ENCODE results near the gene HSPA14.
A peak's percentile ranks its signal among the peaks of the same experiment; 100 is the strongest.

HSPA14 gene

DNA sequence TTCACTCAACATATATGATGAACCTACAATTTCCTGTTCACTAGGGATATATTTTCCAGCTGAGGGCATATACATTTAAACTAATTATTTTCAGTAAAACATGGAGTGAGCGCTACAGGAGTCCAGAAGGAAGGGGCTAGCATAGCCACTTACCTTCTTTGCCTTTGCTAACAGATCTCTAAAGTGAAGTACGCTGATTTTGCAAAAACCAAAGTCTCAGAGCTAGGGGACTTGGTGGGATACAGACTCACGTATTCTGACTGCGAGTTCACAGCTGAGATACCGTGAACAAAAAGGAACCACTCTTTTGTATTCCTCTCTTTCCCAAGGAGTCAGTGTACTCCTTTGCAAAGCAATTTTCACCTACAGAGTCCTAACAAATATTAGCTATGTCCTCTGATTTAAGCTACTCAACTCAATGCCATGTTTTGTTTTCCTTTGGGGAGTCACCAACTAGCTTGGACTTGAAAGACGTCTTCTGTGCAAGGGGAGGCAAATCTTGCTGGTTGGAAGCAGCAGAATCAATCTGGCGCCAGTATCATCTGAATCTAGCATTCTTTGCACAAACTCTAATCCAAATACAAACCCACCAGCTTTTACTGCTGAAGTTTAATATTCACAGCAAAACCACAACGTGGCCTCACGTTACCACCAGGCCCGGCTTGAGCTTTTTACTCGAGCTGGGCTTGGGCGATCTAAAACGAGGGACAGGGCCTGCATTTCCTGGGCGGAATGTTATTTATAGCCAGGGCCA lies 926 bp upstream of the HSPA14 start:
- 41% methylated on average over 10 of the region's 14 CpGs for WGBS (ENCODE audit: insufficient coverage)
- DNase-seq: no peak
- Histone ChIP-seq H3K27ac (ENCODE audit: insufficient read depth in 1 of 2, low read depth in 1 of 2, low read length in 2 of 2, poor library complexity in 1 of 2, severe bottlenecking in 2 of 2) (peak overlapping the region; percentile 57 to 93), H3K4me3 (ENCODE audit: control insufficient read depth in 1 of 7, extremely low read depth in 1 of 7, insufficient read depth in 4 of 7, low read depth in 2 of 7, low read length in 6 of 7) (peak overlapping the region; percentile 83 to 98 (median 95)), H3K36me3 (ENCODE audit: control insufficient read depth in 4 of 4, insufficient read depth in 4 of 4, low read length in 3 of 4) (peaks cover 11 to 16% (median 14%) of the 10 kb centered on the region in 4 experiments), H3K27me3 (replicated peaks in 2 of 5; ENCODE audit: control insufficient read depth in 4 of 5, insufficient read depth in 5 of 5, low read length in 4 of 5) (no peaks in the 10 kb centered on the region), H3K9me3 (ENCODE audit: control extremely low read depth in 1 of 5, control insufficient read depth in 4 of 5, insufficient read depth in 2 of 5, low read depth in 1 of 5, low read length in 4 of 5) (no peaks in the 10 kb centered on the region), H3K4me1 (ENCODE audit: control extremely low read depth in 1 of 4, control insufficient read depth in 4 of 4, insufficient read depth in 4 of 4, low read length in 3 of 4) (peaks cover 9 to 18% (median 16%) of the 10 kb centered on the region in 4 experiments)
- ChIA-PET CTCF (interaction anchor here (1.1 to 3.0 kb wide), 11 partner anchors 10 to 303 kb away, joined by 3 to 17 read pairs (median 3); no protein-coding TSS in a partner anchor), POLR2A (interaction anchor here (0.6 kb wide), 3 partner anchors 30 to 343 kb away, joined by 3 to 6 read pairs (median 3); no protein-coding TSS in a partner anchor)

DNA sequence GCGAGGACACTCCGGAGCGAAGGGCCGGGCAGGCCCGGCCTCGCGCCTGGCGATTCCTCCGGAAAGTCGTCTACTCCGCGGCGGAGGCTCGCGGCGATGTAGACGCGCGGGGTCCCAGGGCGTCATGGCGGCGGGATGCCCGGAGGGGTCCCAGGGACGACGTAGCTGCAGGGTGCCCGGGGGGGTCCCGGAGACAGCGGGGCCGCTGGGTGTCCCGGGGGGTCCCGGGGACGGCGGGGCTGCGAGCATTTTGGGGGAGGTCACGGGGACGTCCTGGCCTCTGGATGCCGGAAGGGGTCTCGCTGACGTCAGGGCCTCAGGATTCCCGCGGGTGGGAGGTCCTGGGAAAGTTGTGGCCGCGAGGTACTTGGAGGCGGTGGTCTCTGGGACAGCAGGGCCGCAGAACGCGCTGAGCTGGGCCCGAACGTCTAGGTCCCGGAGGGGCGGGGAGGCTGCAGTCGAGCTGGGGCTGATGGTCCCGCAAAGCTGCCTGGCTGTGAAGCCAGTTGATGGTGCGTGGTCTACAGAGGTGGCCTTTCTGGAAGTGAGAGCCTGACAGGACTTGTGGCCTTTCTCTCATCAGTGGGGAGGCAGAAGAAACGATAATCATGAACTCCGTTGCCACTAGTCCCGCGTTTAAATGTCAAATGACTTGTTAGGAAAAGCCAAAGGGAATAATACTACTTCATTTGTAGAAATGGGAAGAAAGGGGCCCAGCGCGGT lies 637 bp downstream of the HSPA14 start:
- DNase-seq: peak; percentile 14 to 59 (median 54)
- ChIA-PET POLR2A (interaction anchor here (1.1 kb wide), 1 partner anchor 39 kb away, joined by 3 read pairs; no protein-coding TSS in a partner anchor), CTCF (interaction anchor here (1.1 to 3.0 kb wide), 4 partner anchors 9 to 302 kb away, joined by 3 to 17 read pairs (median 7); no protein-coding TSS in a partner anchor)
- peak overlapping the region; percentile 83 to 98 (median 95) for H3K4me3 ChIP-seq (ENCODE audit: control insufficient read depth in 1 of 7, extremely low read depth in 1 of 7, insufficient read depth in 4 of 7, low read depth in 2 of 7, low read length in 6 of 7)
- peak overlapping the region; percentile 84 to 93 for H3K27ac ChIP-seq (ENCODE audit: insufficient read depth in 1 of 2, low read depth in 1 of 2, low read length in 2 of 2, poor library complexity in 1 of 2, severe bottlenecking in 2 of 2)
- peaks cover 20 to 31% (median 29%) of the 10 kb centered on the region in 4 experiments for H3K36me3 ChIP-seq (ENCODE audit: control insufficient read depth in 4 of 4, insufficient read depth in 4 of 4, low read length in 3 of 4)
- WGBS (ENCODE audit: insufficient coverage): under 1% methylated on average over 51 of the region's 60 CpGs
- H3K9me3 ChIP-seq (ENCODE audit: control extremely low read depth in 1 of 5, control insufficient read depth in 4 of 5, insufficient read depth in 2 of 5, low read depth in 1 of 5, low read length in 4 of 5): no peaks in the 10 kb centered on the region
- H3K4me1 ChIP-seq (ENCODE audit: control extremely low read depth in 1 of 4, control insufficient read depth in 4 of 4, insufficient read depth in 4 of 4, low read length in 3 of 4): peaks cover 9 to 18% (median 16%) of the 10 kb centered on the region in 4 experiments
- H3K27me3 ChIP-seq (replicated peaks in 2 of 5; ENCODE audit: control insufficient read depth in 4 of 5, insufficient read depth in 5 of 5, low read length in 4 of 5): no peaks in the 10 kb centered on the region

DNA sequence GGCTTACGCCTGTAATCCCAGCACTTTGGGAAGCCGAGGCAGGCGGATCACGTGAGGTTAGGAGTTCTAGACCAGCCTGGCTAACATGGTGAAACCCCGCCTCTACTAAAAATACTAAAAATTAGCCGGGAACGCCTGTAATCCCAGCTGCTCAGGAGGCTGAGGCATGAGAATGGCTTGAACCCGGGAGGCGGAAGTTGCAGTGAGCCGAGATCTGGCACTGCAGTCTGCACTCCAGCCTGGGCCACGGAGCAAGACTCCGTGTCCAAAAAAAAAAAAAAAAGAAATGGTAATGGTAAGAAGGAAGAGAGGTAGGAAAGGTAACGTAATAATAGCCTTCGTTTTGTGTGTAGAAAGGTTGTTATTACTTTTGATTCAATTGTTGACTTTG lies 1.2 kb downstream of the HSPA14 start:
- DNase-seq: no peak
- no peaks in the 10 kb centered on the region for H3K27me3 ChIP-seq (replicated peaks in 2 of 5; ENCODE audit: control insufficient read depth in 4 of 5, insufficient read depth in 5 of 5, low read length in 4 of 5)
- no peaks in the 10 kb centered on the region for H3K9me3 ChIP-seq (ENCODE audit: control extremely low read depth in 1 of 5, control insufficient read depth in 4 of 5, insufficient read depth in 2 of 5, low read depth in 1 of 5, low read length in 4 of 5)
- H3K36me3 ChIP-seq (ENCODE audit: control insufficient read depth in 4 of 4, insufficient read depth in 4 of 4, low read length in 3 of 4): peaks cover 20 to 37% (median 32%) of the 10 kb centered on the region in 4 experiments
- H3K4me3 ChIP-seq (ENCODE audit: control insufficient read depth in 1 of 7, extremely low read depth in 1 of 7, insufficient read depth in 4 of 7, low read depth in 2 of 7, low read length in 6 of 7): peak overlapping the region in 6 of 7 experiments; percentile 83 to 98 (median 94)
- ChIA-PET POLR2A (no interaction called here), CTCF (interaction anchor here (2.6 kb wide), 1 partner anchor 9 kb away, joined by 11 read pairs; no protein-coding TSS in a partner anchor)
- H3K27ac ChIP-seq (ENCODE audit: insufficient read depth in 1 of 2, low read depth in 1 of 2, low read length in 2 of 2, poor library complexity in 1 of 2, severe bottlenecking in 2 of 2): peak overlapping the region; percentile 84 to 93
- H3K4me1 ChIP-seq (ENCODE audit: control extremely low read depth in 1 of 4, control insufficient read depth in 4 of 4, insufficient read depth in 4 of 4, low read length in 3 of 4): peaks cover 9 to 18% (median 16%) of the 10 kb centered on the region in 4 experiments
- 22% methylated on average over 13 of the region's 14 CpGs for WGBS (ENCODE audit: insufficient coverage)

DNA sequence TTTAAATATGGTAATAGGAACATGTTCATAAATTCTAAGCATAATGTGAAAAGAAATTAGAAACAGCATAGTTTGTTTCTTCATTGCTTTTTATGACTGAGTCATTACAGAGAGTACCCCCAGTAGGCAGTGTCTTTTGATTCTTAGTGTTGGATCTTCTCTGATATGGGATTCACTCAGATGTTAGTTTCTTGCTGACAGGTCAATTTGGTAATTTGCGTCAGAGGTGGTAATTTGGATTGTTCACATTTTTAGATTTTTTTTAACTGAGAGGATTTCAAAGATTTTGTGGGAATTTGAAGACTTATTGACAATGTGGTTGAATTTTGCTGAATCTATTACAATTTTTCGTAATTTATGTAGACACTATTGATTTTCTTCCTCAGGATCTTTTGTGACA lies 2.1 kb downstream of the HSPA14 start:
- H3K4me3 ChIP-seq (ENCODE audit: control insufficient read depth in 1 of 7, extremely low read depth in 1 of 7, insufficient read depth in 4 of 7, low read depth in 2 of 7, low read length in 6 of 7): no peak overlapping the region
- ChIA-PET CTCF (no interaction called here), POLR2A (no interaction called here)
- H3K27ac ChIP-seq (ENCODE audit: insufficient read depth in 1 of 2, low read depth in 1 of 2, low read length in 2 of 2, poor library complexity in 1 of 2, severe bottlenecking in 2 of 2): no peak overlapping the region
- WGBS (ENCODE audit: insufficient coverage): 83% methylated on average over 1 of the region's 2 CpGs
- no peaks in the 10 kb centered on the region for H3K27me3 ChIP-seq (replicated peaks in 2 of 5; ENCODE audit: control insufficient read depth in 4 of 5, insufficient read depth in 5 of 5, low read length in 4 of 5)
- H3K4me1 ChIP-seq (ENCODE audit: control extremely low read depth in 1 of 4, control insufficient read depth in 4 of 4, insufficient read depth in 4 of 4, low read length in 3 of 4): peaks cover 9 to 18% (median 16%) of the 10 kb centered on the region in 4 experiments
- peaks cover 20 to 44% (median 37%) of the 10 kb centered on the region in 4 experiments for H3K36me3 ChIP-seq (ENCODE audit: control insufficient read depth in 4 of 4, insufficient read depth in 4 of 4, low read length in 3 of 4)
- H3K9me3 ChIP-seq (ENCODE audit: control extremely low read depth in 1 of 5, control insufficient read depth in 4 of 5, insufficient read depth in 2 of 5, low read depth in 1 of 5, low read length in 4 of 5): no peaks in the 10 kb centered on the region
- DNase-seq: no peak

DNA sequence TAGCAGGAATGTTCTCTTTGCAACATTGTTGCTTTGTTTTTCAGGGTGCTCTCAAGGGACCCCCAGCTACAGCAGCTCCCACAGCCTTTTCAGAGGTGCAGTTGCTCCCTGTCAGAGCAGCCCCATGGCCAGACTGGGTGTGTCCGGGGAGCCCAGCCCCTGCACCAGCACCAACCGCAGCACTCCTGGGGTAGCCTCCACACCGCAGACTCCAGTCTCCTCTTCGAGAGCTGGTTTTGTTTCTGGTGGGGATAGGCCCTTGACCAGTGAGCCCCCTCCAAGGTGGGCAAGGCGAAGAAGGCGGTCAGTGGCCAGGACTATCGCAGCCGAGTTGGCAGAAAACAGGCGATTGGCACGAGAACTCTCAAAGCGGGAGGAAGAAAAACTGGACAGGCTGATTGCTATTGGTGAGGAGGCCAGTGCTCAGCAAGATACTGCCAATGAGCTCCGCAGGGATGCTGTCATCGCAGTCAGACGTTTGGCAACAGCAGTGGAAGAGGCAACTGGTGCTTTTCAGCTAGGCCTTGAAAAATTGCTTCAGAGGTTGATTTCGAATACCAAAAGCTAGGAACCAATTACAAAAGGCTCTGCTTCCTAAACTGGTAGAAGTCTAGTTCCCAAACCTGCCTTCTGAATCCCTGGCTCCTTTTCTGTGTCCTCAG lies 5.4 kb downstream of the HSPA14 start:
- WGBS (ENCODE audit: insufficient coverage): 99% methylated on average over 12 of the region's 15 CpGs
- Histone ChIP-seq H3K4me1 (ENCODE audit: control extremely low read depth in 1 of 4, control insufficient read depth in 4 of 4, insufficient read depth in 4 of 4, low read length in 3 of 4) (peaks cover 2 to 9% (median 6%) of the 10 kb centered on the region in 4 experiments), H3K4me3 (ENCODE audit: control insufficient read depth in 1 of 7, extremely low read depth in 1 of 7, insufficient read depth in 4 of 7, low read depth in 2 of 7, low read length in 6 of 7) (no peak overlapping the region), H3K9me3 (ENCODE audit: control extremely low read depth in 1 of 5, control insufficient read depth in 4 of 5, insufficient read depth in 2 of 5, low read depth in 1 of 5, low read length in 4 of 5) (no peaks in the 10 kb centered on the region), H3K36me3 (ENCODE audit: control insufficient read depth in 4 of 4, insufficient read depth in 4 of 4, low read length in 3 of 4) (peaks cover 20 to 57% (median 46%) of the 10 kb centered on the region in 4 experiments), H3K27ac (ENCODE audit: insufficient read depth in 1 of 2, low read depth in 1 of 2, low read length in 2 of 2, poor library complexity in 1 of 2, severe bottlenecking in 2 of 2) (no peak overlapping the region), H3K27me3 (replicated peaks in 2 of 5; ENCODE audit: control insufficient read depth in 4 of 5, insufficient read depth in 5 of 5, low read length in 4 of 5) (no peaks in the 10 kb centered on the region)
- ChIA-PET POLR2A (no interaction called here), CTCF (interaction anchor here (0.7 to 1.6 kb wide), 2 partner anchors 8 to 46 kb away, joined by 3 to 6 read pairs; no protein-coding TSS in a partner anchor)
- DNase-seq: no peak

DNA sequence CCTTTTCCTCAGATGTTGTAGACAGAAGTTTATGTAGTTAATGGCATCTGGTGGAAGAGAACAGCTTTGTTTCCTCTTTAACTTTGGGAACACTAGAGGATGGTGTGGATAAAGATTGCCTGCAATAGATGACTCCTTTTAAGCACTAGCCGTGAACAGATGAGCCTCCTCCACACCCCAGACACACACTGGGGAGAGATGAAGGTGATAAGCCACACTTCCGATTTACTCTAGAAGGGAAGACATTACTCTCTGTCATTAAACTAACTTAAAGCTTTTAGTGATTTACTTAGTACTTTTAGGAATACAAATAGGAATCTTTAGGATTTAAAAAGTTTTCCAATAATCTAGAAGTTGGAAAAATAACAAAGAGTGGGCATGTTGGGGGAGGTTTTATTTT lies 6.8 kb downstream of the HSPA14 start:
- no peak for DNase-seq
- H3K27me3 ChIP-seq (replicated peaks in 2 of 5; ENCODE audit: control insufficient read depth in 4 of 5, insufficient read depth in 5 of 5, low read length in 4 of 5): no peaks in the 10 kb centered on the region
- no CpG with 5 or more reads among the region's 2 CpGs for WGBS (ENCODE audit: insufficient coverage)
- no peak overlapping the region for H3K4me3 ChIP-seq (ENCODE audit: control insufficient read depth in 1 of 7, extremely low read depth in 1 of 7, insufficient read depth in 4 of 7, low read depth in 2 of 7, low read length in 6 of 7)
- ChIA-PET CTCF (no interaction called here), POLR2A (no interaction called here)
- peaks cover 24 to 66% (median 51%) of the 10 kb centered on the region in 4 experiments for H3K36me3 ChIP-seq (ENCODE audit: control insufficient read depth in 4 of 4, insufficient read depth in 4 of 4, low read length in 3 of 4)
- H3K27ac ChIP-seq (ENCODE audit: insufficient read depth in 1 of 2, low read depth in 1 of 2, low read length in 2 of 2, poor library complexity in 1 of 2, severe bottlenecking in 2 of 2): no peak overlapping the region
- no peaks in the 10 kb centered on the region for H3K4me1 ChIP-seq (ENCODE audit: control extremely low read depth in 1 of 4, control insufficient read depth in 4 of 4, insufficient read depth in 4 of 4, low read length in 3 of 4)
- H3K9me3 ChIP-seq (ENCODE audit: control extremely low read depth in 1 of 5, control insufficient read depth in 4 of 5, insufficient read depth in 2 of 5, low read depth in 1 of 5, low read length in 4 of 5): no peaks in the 10 kb centered on the region
